GM20431 (cell line): Measurements from ENCODE around the gene SUSD3.

Source experiments
- in situ Hi-C: fragments of 300-500 bp; cut with MseI, MboI; formaldehyde crosslinking; loops from one replicate; pipeline ENCODE4 v1.15.0; 2020; ENCODE audit warnings: low sequenced_read_pairs; ENCODE audit not compliant: unreplicated experiment

The SUSD3 gene

GRCh38 chr9:93119953-93120845, 61.7 kb downstream of the SUSD3 start:
- in situ Hi-C loops = no loop called here

GRCh38 chr9:93120846-93121315, 62.4 kb downstream of the SUSD3 start:
- in situ Hi-C loops = no loop called here

GRCh38 chr9:93121316-93122241, 63.1 kb downstream of the SUSD3 start:
- in situ Hi-C loops = no loop called here

GRCh38 chr9:93122721-93123221, 64.3 kb downstream of the SUSD3 start:
- in situ Hi-C loops = no loop called here

GRCh38 chr9:93123561-93124283, 65.2 kb downstream of the SUSD3 start:
- in situ Hi-C loops = no loop called here

GRCh38 chr9:93124793-93125192, 66.3 kb downstream of the SUSD3 start:
- in situ Hi-C loops = loop anchor here (25.0 kb wide), 1 partner anchor 413 kb away; no protein-coding TSS in a partner anchor

GRCh38 chr9:93125331-93125894, 66.9 kb downstream of the SUSD3 start:
- in situ Hi-C loops = loop anchor here (25.0 kb wide), 1 partner anchor 412 kb away; no protein-coding TSS in a partner anchor

GRCh38 chr9:93126151-93126781, 67.8 kb downstream of the SUSD3 start:
- in situ Hi-C loops = loop anchor here (25.0 kb wide), 1 partner anchor 411 kb away; no protein-coding TSS in a partner anchor

- in situ Hi-C loops = loop anchor here (25.0 kb wide), 1 partner anchor 410 kb away; no protein-coding TSS in a partner anchor
These were observed 68.4 kb downstream of the SUSD3 start for GRCh38 chr9:93126825-93127368.

GRCh38 chr9:93127395-93127911, 69.0 kb downstream of the SUSD3 start:
- in situ Hi-C loops = loop anchor here (25.0 kb wide), 1 partner anchor 410 kb away; no protein-coding TSS in a partner anchor

GRCh38 chr9:93128011-93128714, 69.7 kb downstream of the SUSD3 start:
- in situ Hi-C loops = loop anchor here (25.0 kb wide), 1 partner anchor 409 kb away; no protein-coding TSS in a partner anchor

GRCh38 chr9:93128715-93129224, 70.3 kb downstream of the SUSD3 start:
- in situ Hi-C loops = loop anchor here (25.0 kb wide), 1 partner anchor 409 kb away; no protein-coding TSS in a partner anchor

GRCh38 chr9:93129286-93129685, 70.8 kb downstream of the SUSD3 start:
- in situ Hi-C loops = loop anchor here (25.0 kb wide), 1 partner anchor 408 kb away; no protein-coding TSS in a partner anchor

- in situ Hi-C loops = loop anchor here (25.0 kb wide), 1 partner anchor 407 kb away; no protein-coding TSS in a partner anchor
These were observed 71.4 kb downstream of the SUSD3 start for GRCh38 chr9:93129691-93130500.

GRCh38 chr9:93130861-93131481, 72.5 kb downstream of the SUSD3 start:
- in situ Hi-C loops = loop anchor here (25.0 kb wide), 1 partner anchor 406 kb away; no protein-coding TSS in a partner anchor
